ENCODE results near the gene SFT2D2.

The SFT2D2 gene

GRCh38 chr1:168223681-168224540, 1.9 kb upstream of the SFT2D2 start:
- DNase-seq = no peak

GRCh38 chr1:168224991-168225390, 813 bp upstream of the SFT2D2 start:
- DNase-seq = no peak

GRCh38 chr1:168227620-168228019, 1.8 kb downstream of the SFT2D2 start:
- no peak for DNase-seq

GRCh38 chr1:168229893-168230292, 4.1 kb downstream of the SFT2D2 start:
- DNase-seq = no peak

- DNase-seq = no peak
Measured at GRCh38 chr1:168230709-168231108, 4.9 kb downstream of the SFT2D2 start.

- DNase-seq = no peak
Measured at GRCh38 chr1:168234846-168235547, 9.2 kb downstream of the SFT2D2 start.

GRCh38 chr1:168235548-168235885, 9.7 kb downstream of the SFT2D2 start:
- no peak for DNase-seq

- no peak for DNase-seq
Measured at GRCh38 chr1:168235937-168236336, 10.1 kb downstream of the SFT2D2 start.

GRCh38 chr1:168236836-168237611, 11.2 kb downstream of the SFT2D2 start:
- DNase-seq = no peak

GRCh38 chr1:168243198-168243597, 17.4 kb downstream of the SFT2D2 start:
- DNase-seq = no peak

- DNase-seq = no peak
Measured at GRCh38 chr1:168243636-168244212, 17.9 kb downstream of the SFT2D2 start.

- no peak for DNase-seq
Measured at GRCh38 chr1:168245042-168245441, 19.2 kb downstream of the SFT2D2 start.

GRCh38 chr1:168246506-168246905, 20.7 kb downstream of the SFT2D2 start:
- DNase-seq = no peak

- no peak for DNase-seq
Measured at GRCh38 chr1:168252204-168252733, 26.5 kb downstream of the SFT2D2 start.

GRCh38 chr1:168256164-168256563, 30.4 kb downstream of the SFT2D2 start:
- DNase-seq = no peak

- DNase-seq = no peak
Measured at GRCh38 chr1:168257397-168257796, 31.6 kb downstream of the SFT2D2 start.

GRCh38 chr1:168259567-168259966, 33.8 kb downstream of the SFT2D2 start:
- DNase-seq = no peak

GRCh38 chr1:168260393-168260792, 34.6 kb downstream of the SFT2D2 start:
- DNase-seq = no peak

- DNase-seq = no peak
Measured at GRCh38 chr1:168261390-168261789, 35.6 kb downstream of the SFT2D2 start.

GRCh38 chr1:168263130-168263529, 37.3 kb downstream of the SFT2D2 start:
- no peak for DNase-seq

GRCh38 chr1:168264296-168264695, 38.5 kb downstream of the SFT2D2 start:
- DNase-seq = no peak

- no peak for DNase-seq
Measured at GRCh38 chr1:168265596-168265995, 39.8 kb downstream of the SFT2D2 start.

- DNase-seq = no peak
Measured at GRCh38 chr1:168266644-168267186, 40.9 kb downstream of the SFT2D2 start.

Measured in activated CD4-positive, alpha-beta T cell treated with anti-CD3 and anti-CD28 coated beads for 1 hour (primary cell).